Testis (tissue), 3 donors: Measurements from ENCODE around the gene EAF1. TPM values are rescaled to one million over a fixed set of nuclear protein-coding genes. Genes with fewer than 3 reads are reported as not detected.
"Not testable (repeated sequence)": the region's sequence is repeated elsewhere in the genome, so short reads cannot be mapped to it uniquely, and the experiment has no call there.

Source experiments
- DNase-seq: peaks from one replicate; pipeline ENCODE4 v3.0.0-alpha.2; 2019
- H3K27ac ChIP-seq, 2 donors: fragments of 200-600 bp; sonication (generic); one replicate each; pipeline ENCODE4 v1.5.1; 2019
- H3K27me3 ChIP-seq: fragments of 200-600 bp; sonication (generic); one replicate; pipeline ENCODE4 v1.5.1; 2019
- H3K36me3 ChIP-seq: fragments of 200-600 bp; sonication (generic); one replicate; pipeline ENCODE4 v1.5.1; 2017; ENCODE audit warnings: low read depth; ENCODE audit errors: missing control alignments
- H3K4me1 ChIP-seq: fragments of 200-600 bp; sonication (generic); one replicate; pipeline ENCODE4 v1.5.1; 2019
- H3K4me3 ChIP-seq, 2 donors: fragments of 200-600 bp; sonication (generic); one replicate each; pipeline ENCODE4 v1.5.1; 2017 to 2019
- H3K9me3 ChIP-seq: fragments of 200-600 bp; sonication (generic); one replicate; pipeline ENCODE4 v1.5.1; 2017
- CTCF ChIP-seq, 3 experiments: fragments of 450-650 bp in 2 of 3; fragments of 200-600 bp in 1 of 3; sonication (generic) in 1 of 3; IDR thresholded peaks; one replicate each; pipeline ENCODE4 v1.5.1; 2016 to 2019; ENCODE audit warnings: antibody characterized with exemption in 3 of 3, mild to moderate bottlenecking in 2 of 3, moderate library complexity in 1 of 3
- POLR2A ChIP-seq: fragments of 450-650 bp; IDR thresholded peaks from one replicate; pipeline ENCODE4 v1.6.1; 2017; ENCODE audit warnings: antibody characterized with exemption, mild to moderate bottlenecking, moderate library complexity
- WGBS, 2 donors: methylation state at CpG; one replicate each; pipeline ENCODE4 v1.1.5; 2018; 5-methylcytosine and 5-hydroxymethylcytosine counted together
- intact Hi-C: fragments of 100-400 bp; cut with DNase I; formaldehyde crosslinking; loops from one replicate; pipeline ENCODE4 v1.15.1; 2023; ENCODE audit warnings: low total_unique reads
- polyA plus RNA-seq: library from polyadenylated mRNA; stranded (reverse); fragments of 350-450 nt; fragmentation: Illumina TruSeq; extraction: RNeasy Lipid Tissue Mini Kit (QIAGEN cat#74804); gene quantifications from one replicate; pipeline ENCODE4 v1.2.3, GENCODE V29; 2014; ENCODE audit warnings: low read depth, low replicate concordance; ENCODE audit not compliant: insufficient read depth
- total RNA-seq, 2 donors: library from RNA; depleted of rRNA; stranded (reverse); fragments of >200 nt; gene quantifications; one replicate each; pipeline ENCODE4 v1.2.3, GENCODE V29; 2016

EAF1 gene
- total and polyA plus RNA-seq, 3 donors from 2014 or later, result 25.5 to 33.4 (median 28.5) TPM

GRCh38 chr3:15387735-15388134, 39.7 kb upstream of the EAF1 start:
- H3K4me3 ChIP-seq, result no peak overlapping the region
- DNase-seq, result peak; percentile 72
- peak overlapping the region; percentile 68 to 78 for H3K27ac ChIP-seq
- H3K9me3 ChIP-seq, result no peaks in the 10 kb centered on the region
- peaks cover 40% of the 10 kb centered on the region for H3K4me1 ChIP-seq
- WGBS, 2 donors, result 51 to 58% methylated on average over 3 of the region's 3 CpGs
- TF ChIP-seq CTCF (IDR thresholded peaks at IDR 0.05), result no peak
- TF ChIP-seq POLR2A, result no peak
- no peaks in the 10 kb centered on the region for H3K27me3 ChIP-seq
- intact Hi-C loops, result no loop called here
- no peaks in the 10 kb centered on the region for H3K36me3 ChIP-seq

DNA sequence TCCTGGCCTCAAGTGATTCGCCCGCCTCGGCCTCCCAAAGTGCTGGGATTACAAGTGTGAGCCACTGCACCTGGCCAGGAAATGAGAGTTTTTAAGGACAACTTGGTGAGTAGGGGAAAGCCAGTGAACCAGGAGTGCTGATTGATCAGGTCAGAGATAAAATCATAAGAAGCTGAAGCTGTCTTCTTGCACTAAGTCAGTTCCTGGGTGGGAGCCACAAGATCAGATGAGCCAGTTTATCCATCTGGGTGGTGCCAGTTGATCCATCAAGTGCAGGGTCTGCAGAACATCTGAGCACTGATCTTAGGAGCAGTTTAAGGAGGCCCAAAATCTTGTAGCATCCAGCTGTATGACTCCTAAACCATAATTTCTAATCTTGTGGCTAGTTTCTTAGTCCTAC, 39.1 kb upstream of the EAF1 start:
- H3K4me3 ChIP-seq, H3K9me3 ChIP-seq, DNase-seq, H3K27me3 ChIP-seq, intact Hi-C loops, H3K36me3 ChIP-seq: not testable (repeated sequence)
- peak overlapping the region; percentile 46 to 78 for H3K27ac ChIP-seq
- H3K4me1 ChIP-seq, result peaks cover 40% of the 10 kb centered on the region
- WGBS, 2 donors, result 85 to 96% methylated on average over 3 of the region's 3 CpGs

DNA sequence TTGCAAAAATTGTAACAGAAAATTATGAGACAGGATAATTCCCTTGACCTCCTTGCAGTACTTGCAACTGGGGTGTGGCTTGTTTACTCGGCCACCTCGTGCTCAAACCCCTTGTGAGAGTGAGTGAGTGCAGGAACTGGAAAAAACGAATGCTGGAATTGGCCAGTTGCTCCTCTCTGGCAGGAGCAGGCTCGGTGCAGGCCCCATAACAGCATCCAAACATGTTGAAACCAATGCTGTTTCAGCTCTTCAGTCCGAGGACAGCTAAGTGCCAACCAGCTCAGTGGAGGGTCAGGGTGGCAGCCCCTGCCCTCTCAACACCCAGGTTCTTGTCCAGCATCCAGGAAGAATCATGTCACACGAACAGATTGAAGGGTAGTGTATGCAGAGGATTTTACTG, 36.9 kb upstream of the EAF1 start:
- no peaks in the 10 kb centered on the region for H3K36me3 ChIP-seq
- no peak for DNase-seq

GRCh38 chr3:15391007-15391406, 36.4 kb upstream of the EAF1 start:
- 71 to 78% methylated on average over 5 of the region's 5 CpGs for WGBS, 2 donors

More for the DNA sequence above, 36.9 kb upstream of the EAF1 start:
- Histone ChIP-seq H3K27ac (no peak overlapping the region), H3K9me3 (no peaks in the 10 kb centered on the region), H3K27me3 (no peaks in the 10 kb centered on the region), H3K4me3 (no peak overlapping the region), H3K4me1 (peaks cover 22% of the 10 kb centered on the region)
- WGBS, 2 donors, result 46 to 56% methylated on average over 6 of the region's 6 CpGs
- intact Hi-C loops, result no loop called here
- TF ChIP-seq POLR2A (no peak), CTCF (IDR thresholded peaks at IDR 0.05) (no peak)

GRCh38 chr3:15393252-15393651, 34.1 kb upstream of the EAF1 start:
- WGBS, 2 donors, result 94 to 98% methylated on average over 2 of the region's 2 CpGs
- H3K4me3 ChIP-seq, H3K4me1 ChIP-seq, H3K27me3 ChIP-seq, DNase-seq, H3K36me3 ChIP-seq, H3K9me3 ChIP-seq, H3K27ac ChIP-seq, intact Hi-C loops: not testable (repeated sequence)

More at GRCh38 chr3:15391007-15391406, 36.4 kb upstream of the EAF1 start:
- H3K4me1 ChIP-seq, result peaks cover 20% of the 10 kb centered on the region
- H3K27me3 ChIP-seq, result no peaks in the 10 kb centered on the region
- H3K27ac ChIP-seq, result no peak overlapping the region
- H3K36me3 ChIP-seq, result no peaks in the 10 kb centered on the region
- TF ChIP-seq CTCF (IDR thresholded peaks at IDR 0.05), result no peak
- TF ChIP-seq POLR2A, result no peak
- H3K9me3 ChIP-seq, result no peaks in the 10 kb centered on the region
- intact Hi-C loops, result no loop called here
- H3K4me3 ChIP-seq, result no peak overlapping the region
- no peak for DNase-seq

- H3K27me3 ChIP-seq, H3K4me3 ChIP-seq, H3K4me1 ChIP-seq, intact Hi-C loops, H3K27ac ChIP-seq, H3K9me3 ChIP-seq, DNase-seq, H3K36me3 ChIP-seq: not testable (repeated sequence)
- WGBS, 2 donors, result 88 to 93% methylated on average over 3 of the region's 3 CpGs
- TF ChIP-seq CTCF (IDR thresholded peaks at IDR 0.05), result peak in 1 of 3 experiments; percentile 42
Measured at GRCh38 chr3:15398731-15399133, 28.7 kb upstream of the EAF1 start.
